Activated CD4-positive, alpha-beta T cell treated with anti-CD3 and anti-CD28 coated beads, Interleukin-2, amount 50 U/mL, for 16 hours (primary cell): ENCODE results near the gene S100A2.
A peak's percentile ranks its signal among the peaks of the same experiment; 100 is the strongest.

Experiments used
- DNase-seq: peaks from one replicate; pipeline ENCODE4 v3.0.0-alpha.2; 2020

S100A2 gene

GRCh38 chr1:153565529-153566374 lies at the start of gene S100A2:
Gene S100A2 (minus strand): TSS chr1:153565844. CDS start chr1:153563877, 1,967 bp downstream.
- DNase-seq, result peak; percentile 45

DNA sequence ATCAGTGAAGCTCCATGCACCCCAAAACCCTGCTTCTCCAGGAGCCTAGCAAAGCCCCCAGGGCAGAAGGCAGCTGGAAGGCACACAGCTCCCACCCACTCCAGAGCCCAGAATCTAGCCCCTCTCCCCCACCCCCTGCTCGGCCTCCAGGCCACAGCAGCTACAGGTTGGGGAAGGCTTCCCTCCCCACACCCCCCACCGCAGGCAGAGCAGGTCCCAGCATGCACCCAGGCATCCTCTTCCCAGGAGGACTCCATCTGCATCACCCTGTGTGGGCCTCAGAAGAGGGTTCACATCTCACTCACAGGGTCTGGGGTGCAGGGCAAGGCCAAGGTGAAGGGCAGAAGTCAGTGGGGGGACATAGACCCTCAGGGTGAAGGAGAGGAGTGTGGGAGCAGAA lies 49.8 kb upstream of the S100A2 start:
- no peak for DNase-seq

GRCh38 chr1:153614906-153615305 lies 49.3 kb upstream of the S100A2 start:
- no peak for DNase-seq

DNA sequence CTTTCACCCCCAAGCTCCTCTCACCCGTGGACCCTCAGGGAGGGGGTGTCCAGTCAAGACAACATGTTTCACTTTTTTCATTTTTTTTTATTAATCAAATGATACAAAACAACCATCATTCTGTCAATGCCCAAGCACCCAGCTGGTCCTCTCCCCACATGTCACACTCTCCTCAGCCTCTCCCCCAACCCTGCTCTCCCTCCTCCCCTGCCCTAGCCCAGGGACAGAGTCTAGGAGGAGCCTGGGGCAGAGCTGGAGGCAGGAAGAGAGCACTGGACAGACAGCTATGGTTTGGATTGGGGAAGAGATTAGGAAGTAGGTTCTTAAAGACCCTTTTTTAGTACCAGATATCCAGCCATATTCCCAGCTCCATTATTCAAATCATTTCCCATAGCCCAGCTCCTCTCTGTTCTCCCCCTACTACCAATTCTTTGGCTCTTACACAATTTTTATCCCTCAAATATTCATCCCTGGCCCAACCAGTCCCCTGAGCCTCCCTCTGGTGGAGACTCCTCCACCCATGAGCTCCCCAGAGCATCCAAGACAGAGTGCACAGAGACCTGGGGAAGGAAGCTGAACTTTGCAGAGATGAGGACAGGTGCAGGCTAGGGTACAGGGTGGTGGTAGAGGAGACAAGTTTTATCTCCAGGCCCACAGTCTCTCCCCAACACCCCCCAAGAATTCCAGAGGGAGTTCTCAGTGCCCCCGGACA lies 48.7 kb upstream of the S100A2 start:
- no peak for DNase-seq

DNA sequence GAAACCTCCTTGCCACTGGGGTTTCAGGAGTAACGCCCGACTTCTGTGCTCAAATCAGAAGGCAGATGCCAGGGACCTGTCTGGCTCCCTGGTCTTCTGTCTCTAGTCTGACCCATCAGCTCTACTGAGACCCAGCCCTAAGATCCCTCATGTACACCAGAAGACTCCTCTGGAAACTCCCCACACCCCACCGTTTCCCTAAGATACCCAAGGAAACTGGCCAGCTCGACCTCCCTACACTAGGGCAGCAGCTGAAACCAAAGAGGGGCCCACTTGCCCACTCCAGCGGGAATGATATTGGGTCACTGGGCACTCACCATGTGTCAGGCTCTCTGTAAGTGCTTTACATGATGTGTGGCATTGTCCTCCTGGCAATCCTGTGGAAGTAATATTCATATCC lies 47.8 kb upstream of the S100A2 start:
- no peak for DNase-seq

- no peak for DNase-seq
These were observed 47.2 kb upstream of the S100A2 start, which contains the start of gene S100A16 for GRCh38 chr1:153612755-153613331. Gene S100A16 (minus strand): TSS chr1:153613137. CDS start chr1:153608151, 4,986 bp downstream.

DNA sequence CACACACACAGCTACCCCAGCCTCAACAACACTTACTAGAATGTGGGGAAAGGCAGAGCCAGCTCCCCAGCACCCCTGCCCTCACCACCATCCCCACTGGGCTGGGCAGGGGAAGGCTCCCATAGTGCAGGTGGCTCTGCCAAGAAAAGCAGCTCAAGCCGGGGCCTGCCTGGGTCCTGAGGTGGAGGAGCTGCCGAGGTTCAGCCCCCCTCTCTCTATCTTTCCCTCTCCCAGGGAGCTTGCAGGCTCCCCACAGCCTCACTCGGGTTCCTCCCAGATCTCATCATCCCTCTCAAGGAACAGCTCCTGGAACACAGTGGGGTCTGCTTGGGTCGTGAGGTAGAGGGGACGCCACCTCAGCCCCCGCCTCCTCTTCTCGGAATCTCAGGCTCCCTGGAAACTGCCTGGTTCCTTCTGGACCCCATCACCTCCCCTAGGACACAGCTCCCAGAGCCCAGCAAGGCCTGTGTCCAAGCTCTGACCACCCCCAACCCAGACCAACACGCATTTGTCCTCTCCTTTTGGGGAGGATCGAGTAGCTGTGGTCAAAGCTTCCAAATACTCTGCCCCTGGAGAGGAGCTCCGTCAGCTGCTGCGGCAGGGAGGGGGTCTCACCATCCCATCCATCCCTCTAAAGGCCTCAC lies 46.6 kb upstream of the S100A2 start:
- no peak for DNase-seq

- DNase-seq, result no peak
These were observed 45.7 kb upstream of the S100A2 start for GRCh38 chr1:153611356-153611755.

DNA sequence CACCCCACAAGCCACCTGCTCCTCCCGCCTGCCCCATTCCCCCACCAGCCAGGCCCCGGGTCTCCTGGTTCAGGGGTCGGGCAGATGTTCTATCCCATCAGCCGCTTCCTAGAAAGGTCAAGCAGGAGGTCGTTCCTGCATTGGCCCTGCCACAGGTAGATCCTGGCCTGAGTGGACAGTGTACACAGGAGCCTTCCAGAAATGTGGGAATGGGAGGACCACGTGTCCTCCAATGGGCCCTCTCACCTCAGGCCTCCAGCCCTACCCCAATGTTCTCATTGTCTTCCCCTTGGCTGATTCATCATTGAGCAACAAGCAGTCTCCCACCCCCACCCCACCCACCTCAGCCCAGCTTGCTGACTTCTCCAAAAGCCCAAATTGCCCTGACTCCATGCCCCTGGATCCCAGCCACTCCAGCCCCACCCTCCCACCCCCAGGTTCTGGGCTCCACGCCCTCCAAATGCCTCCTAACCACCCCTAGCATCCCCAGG lies 45.2 kb upstream of the S100A2 start:
- no peak for DNase-seq

DNA sequence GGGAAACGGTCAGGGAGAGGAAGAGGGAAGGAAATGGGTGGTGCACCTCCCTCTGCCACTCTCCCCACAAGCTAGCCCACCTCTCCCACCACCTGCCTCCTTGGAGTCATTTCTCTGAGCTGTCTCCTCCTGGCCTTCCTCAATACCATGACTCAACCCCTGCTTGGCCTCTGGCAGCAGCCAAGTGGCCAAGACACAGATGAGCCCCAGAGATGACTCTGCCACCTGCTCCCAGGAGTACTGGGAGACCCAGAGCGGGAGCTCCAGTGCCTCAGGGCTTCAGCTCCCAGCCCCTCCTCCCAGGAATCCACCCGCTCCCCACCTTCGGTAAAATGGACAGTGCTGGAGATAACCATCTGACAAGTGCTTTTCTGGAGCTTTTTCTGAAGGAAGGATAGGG lies 44.7 kb upstream of the S100A2 start:
- no peak for DNase-seq

DNA sequence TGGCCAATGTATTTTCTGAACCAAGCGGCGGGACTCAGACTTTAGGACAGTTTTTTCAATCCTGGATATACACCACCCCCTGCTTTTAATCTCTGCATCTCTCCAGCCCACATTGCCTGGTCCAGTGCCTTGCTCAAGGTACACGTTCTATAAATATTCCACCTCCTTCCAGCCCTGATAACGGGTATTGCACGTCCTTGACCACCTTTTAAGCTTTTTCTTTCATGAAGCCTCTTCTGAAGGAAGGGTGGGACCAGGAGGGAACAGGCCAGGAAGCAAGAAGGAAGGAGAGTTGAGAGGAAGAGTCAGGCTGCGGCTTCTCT lies 43.9 kb upstream of the S100A2 start:
- DNase-seq, result no peak

DNA sequence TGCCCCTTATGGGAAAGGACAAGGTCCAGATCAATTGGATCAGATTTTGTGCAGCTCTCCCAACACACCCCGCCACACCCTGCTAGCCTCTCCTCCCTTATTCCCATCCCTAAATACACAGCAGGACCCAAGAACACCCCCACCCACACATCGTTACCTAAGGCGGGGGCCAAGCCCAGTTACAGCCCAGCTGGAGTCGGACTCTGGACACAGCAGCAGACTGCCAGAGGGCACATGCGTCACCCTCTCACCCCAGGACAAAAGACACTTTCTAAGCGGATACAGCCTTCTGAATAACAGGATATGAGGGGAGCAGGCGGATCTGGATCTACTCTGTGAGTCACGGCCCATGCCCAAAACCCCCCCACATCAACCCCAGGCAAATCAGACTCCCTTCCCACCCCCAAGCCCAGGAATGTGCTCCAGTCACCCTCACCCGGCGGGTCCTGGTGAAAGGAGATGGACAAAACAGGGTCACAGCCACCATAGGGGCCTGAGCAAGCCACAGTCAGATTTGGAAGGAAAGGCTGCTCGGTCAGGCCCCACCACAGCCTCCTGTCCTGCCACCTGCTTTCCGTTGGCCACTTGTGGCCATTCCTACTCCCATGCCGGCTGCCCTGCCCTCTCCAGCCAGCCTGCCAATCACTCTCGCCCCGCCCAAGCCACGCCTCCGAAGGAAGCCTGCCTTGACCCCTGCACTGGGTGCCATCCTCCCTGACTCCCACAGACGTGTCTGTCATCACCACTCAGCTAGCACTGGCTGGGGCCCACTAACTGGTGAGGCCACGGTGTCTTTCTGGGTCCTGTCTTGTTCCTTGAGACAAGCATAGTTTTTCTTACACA lies 43.3 kb upstream of the S100A2 start:
- no peak for DNase-seq

DNA sequence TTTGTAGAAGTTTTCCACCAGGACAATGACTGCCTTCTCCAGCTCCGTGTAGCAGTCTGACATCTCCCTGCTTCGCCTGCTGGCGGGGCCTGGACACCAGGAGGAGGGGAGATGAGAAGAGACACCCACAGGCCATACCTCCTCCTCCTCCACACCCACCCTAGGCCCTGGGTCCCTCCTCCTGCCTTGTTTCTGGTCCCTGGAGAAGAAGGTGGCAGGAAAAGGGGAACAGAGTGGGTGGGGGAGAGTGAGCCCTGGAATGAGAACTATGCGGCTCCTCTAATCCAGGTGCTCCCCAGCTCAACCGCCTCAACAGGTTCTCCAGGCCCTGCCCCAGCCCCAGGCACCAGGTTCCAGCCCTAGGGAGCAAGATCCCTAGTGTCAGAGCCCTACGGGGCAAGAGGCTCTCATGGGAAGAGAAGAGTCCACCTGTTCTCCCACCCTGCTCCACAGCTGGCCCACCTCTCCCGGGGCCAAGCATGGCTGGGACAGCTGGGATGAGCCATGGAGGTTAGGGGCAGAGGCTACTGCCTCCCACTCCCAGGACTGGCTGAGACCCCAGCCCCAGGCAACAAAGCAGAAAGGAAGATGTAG lies 42.5 kb upstream of the S100A2 start:
- no peak for DNase-seq

GRCh38 chr1:153607381-153607780 lies 41.7 kb upstream of the S100A2 start:
- no peak for DNase-seq

DNA sequence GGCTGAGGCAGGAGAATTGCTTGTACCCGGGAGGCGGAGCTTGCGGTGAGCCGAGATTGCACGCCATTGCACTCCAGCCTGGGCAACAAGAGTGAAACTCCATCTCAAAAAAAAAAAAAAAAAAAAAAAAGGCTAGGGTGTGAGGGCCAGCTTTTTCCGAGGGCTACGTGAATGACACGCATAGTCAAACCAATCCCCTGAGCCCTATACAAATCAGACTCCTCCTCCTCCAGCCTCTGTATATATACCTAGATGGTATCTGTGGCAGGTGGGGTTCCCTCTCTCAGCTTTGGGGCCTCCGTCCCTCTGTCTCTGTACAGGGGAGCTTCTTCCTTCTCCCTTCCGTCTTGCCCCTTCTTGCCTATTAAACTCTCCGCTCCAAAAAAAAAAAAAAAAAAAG lies 40.5 kb upstream of the S100A2 start:
- no peak for DNase-seq

- DNase-seq, result no peak
These were observed 37.1 kb upstream of the S100A2 start for GRCh38 chr1:153602749-153603148.

DNA sequence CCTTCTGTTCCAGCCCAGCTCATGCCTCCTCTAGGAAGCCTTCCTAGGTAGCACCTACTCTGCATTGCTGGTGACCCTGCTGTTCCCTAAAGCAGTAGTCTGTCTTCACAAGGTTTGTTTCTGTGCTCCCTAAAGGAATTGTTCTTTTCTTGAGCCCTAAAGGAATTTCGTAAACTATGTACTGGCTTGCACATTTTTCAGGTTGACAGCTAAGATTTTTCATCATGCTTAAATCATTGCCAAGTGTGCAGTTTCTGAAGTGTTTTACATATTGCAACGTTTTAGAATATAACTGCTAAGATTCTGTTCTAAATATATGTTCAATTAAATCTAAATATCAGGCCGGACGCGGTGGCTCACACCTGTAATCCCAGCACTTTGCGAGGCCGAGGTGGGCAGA lies 34.2 kb upstream of the S100A2 start:
- no peak for DNase-seq

- peak; percentile 25 for DNase-seq
These were observed 32.9 kb upstream of the S100A2 start for GRCh38 chr1:153598309-153599172.

DNA sequence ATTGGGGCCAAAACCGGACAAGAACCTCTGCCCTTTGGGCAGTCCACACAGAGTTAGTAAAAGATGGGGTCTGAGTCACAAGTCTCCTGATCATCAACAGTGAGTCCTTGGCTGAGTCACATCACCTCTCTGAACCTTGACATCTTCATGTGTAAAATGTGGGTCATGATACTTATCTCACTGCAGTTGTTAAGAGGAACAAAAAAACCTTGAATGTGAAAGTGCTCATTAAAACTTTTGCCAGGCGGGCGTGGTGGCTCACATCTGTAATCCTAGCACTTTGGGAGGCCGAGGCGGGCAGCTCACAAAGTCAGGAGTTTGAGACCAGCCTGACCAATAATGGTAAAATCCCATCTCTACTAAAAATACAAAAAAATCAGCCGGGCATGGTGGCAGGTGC lies 31.6 kb upstream of the S100A2 start:
- peak; percentile 40 for DNase-seq

DNA sequence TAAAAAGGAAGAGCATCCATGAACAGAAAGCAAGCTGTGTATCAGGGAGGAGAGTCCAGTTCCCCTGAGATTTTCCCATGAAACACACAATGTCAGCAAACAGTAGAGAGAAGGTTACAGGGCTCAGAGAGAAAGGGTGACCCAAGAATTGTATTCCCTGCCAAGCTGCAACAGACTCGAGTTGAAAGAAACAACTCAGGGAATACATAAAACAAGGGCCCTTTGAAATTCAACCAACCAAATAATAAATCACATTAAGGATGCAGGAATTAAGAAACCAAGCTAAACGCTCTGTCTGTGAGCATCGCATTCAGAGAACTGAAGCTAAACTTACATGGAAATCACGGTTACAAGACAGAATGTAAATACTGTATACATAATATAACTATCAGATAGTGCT lies 27.1 kb upstream of the S100A2 start:
- DNase-seq, result no peak

GRCh38 chr1:153588482-153588881 lies 22.8 kb upstream of the S100A2 start:
- DNase-seq, result no peak
